ENCODE data around the gene BFSP1. TPM values are rescaled to one million over a fixed set of nuclear protein-coding genes. Genes with fewer than 3 reads are reported as not detected.

BFSP1 gene
- total RNA-seq, 1 experiment from 2014 or later: 4.1 TPM

DNA sequence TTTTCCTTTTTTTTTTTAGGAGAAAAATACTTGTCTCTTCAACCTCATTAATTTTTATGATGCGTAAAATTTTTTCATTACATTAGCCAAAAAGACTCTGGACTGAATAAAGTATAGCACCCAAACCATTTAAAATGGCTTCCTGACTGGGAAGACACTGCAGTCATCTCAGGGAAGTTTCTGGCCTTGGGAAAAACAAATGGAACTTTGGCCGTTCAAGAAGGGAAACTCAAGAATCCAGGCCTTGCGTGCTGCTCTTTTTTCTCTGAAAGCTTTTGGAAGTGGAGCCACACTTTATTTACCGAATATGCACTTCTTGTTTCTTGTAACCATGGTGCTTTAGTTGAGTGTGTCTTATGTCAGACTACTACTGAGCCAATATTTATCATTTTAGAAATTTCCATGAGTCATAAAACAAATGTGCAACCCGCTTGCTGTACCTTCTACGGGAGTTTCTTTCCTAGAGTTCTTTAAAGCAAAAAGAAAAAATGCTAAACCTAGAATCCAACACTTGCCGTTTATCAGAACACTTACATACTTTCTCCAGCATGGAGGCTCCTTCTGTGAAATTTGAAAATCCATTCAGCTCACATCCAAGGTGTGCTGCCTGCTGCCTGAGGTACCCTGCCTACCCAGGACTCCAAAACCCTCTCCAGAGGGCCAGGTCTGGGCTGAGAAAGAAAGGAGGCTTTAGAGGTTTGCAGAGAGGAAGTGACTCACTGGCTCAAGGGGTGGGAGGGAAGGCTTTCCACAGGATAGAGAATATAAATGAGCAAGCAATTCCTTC, 27.2 kb upstream of the BFSP1 start:
- DNase-seq (ENCODE audit: extremely low read depth, low read depth): peak; percentile 71

DNA sequence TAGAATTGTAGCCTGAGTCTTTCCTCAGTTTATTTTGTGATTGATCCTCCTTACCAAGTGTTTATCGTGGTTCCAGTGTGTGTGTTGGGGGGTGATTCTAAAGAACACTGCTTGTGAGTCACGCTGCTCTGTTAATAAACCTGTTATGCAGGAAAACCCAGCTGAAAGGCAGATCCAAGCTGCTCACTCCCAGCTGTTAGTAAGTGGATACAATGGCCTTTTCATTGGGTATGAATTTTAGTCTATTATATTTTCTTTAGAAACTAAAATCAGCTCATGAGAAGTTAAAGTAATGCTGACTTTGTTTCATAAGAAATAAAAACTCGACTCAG, 26.5 kb upstream of the BFSP1 start:
- DNase-seq (ENCODE audit: extremely low read depth, low read depth): no peak

DNA sequence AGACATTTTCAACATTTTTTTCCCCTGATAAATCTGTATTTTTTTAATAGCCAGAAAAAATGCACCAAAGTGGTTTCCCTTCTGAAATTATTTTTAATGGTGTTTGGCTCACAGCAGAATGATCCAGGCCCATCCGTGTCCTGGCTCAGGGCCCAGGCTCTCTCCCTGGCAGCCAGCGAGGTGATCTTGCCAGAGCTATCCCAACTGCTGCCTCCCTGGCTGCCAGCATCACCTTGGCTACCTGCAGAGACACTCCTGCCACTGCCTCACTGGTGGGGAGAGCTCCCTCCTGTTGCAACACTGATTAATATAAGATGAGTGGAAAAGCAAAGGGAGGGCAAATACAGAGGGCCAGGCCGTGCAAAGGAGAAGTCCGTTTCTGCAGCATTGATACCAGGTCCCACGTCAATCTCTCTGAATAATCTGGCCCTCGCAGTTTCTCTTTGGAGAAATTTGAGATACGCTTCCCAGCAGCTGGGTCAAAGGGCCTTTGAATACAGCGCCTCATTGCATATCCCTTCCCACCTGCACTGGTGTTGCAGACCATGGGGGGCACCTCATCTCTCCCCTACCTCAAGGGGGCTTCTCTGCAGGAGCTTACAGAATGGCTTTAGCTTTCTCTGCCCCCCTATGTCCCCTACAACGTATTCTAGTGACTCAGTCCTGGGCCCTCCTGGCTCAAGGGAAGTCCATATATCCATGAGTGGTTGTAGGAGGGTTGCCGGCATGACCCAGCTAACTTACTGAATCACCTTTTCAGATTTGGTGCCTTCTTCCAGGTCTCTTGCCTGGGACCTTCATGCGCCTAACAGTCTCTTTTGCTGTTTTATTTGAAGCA, 25.9 kb upstream of the BFSP1 start:
- DNase-seq (ENCODE audit: extremely low read depth, low read depth): no peak

DNA sequence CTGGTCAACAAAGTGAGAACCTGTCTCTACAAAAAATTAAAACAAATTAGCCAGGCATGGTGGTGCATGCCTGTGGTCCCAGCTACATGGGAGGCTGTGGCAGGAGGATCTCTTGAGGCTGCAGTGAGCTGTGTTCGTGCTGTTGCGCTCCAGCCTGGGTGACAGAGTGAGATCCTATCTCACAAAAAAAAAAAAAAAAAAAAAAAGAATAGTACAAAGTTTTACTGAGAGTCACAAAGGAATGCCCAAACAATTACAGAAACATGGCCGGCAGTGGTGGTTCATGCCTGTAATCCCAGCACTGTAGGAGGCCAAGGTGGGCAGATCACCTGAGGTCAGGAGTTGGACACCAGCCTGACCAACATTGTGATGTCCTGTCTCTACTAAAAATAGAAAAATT, 23.9 kb upstream of the BFSP1 start:
- DNase-seq (ENCODE audit: extremely low read depth, low read depth): no peak

DNA sequence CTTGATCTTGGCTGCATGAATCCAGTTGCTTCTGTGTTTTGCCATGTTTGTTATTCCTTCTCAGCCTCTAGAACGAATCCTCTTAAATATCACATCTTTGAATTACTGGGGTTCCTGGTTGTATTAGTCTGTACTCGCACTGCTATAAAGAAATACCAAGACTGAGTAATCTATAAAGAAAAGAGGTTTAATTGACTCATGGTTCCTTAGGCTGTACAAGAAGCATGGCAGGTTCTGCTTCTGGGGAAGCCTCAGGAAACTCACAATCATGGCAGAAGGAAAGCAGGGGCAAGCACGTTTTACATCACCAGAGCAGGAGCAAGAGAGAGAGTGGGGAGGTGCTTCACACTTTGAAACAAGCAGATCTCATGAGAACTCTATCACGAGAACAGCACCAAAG, 18.0 kb upstream of the BFSP1 start:
- no peak for DNase-seq (ENCODE audit: extremely low read depth, low read depth)

DNA sequence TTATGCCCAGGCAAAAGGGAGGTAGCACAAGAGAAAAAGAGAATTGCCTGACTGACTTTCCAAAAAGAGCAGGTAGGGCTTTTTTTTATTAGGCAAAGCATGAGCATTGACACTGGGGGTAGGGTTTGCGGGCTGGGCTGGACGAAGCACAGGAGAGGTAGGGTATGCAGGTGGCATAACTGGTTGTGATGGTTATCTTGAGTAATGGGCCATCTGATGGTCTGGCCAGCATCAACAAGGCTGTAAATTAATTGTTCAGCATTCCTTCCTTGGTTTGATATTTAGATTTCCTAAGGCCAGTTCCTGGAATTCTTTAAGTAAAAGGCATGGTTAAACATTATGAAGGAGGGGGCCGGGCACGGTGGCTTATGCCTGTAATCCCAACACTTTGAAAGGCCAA, 13.9 kb upstream of the BFSP1 start:
- no peak for DNase-seq (ENCODE audit: extremely low read depth, low read depth)

DNA sequence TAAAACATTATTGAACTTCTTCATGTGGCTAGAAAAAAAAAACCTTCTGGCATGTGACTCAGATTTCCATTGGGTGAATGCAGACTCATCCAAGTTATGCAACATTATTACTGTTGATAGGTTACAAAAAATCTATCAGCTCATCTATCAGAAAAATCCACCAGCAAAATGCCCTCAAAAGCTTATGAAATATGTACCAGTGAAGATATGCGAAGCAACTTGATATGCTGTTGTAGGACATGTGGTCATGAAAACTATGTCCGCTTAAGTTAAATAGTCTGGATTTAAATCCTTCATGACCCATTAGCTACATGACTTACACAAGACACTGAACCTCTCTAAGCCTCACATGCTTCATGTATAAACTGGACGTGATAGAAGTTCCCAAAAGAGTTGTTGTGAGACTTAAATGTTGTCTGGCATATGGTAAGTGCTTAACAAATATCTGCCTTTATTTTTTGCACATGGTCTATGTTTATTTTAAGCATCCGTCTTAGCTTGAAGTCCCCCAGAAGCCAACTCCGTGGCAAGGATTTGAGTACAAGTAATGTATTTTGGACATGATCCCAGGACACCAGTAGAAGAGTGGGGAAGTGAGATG, 12.5 kb upstream of the BFSP1 start:
- DNase-seq (ENCODE audit: extremely low read depth, low read depth): no peak

DNA sequence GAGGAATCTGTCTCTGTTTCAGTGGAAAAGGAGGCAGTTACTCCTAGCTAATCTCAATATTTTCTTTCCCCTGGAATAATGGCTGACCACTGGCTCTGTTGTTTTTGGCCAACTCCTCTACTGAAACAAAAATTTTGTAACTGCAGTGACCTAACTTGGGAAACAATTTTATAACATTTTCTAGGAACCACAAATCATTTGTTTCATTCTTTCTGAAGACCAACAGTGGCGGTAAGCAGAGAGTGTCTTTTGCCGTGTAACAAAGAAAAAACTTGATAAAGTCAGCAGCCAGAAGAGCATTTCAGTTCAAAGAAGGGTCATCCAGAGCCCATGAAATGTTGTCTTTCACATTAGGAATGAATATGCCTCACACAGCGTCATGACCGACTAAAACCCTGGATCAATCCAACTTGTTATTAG, 11.8 kb upstream of the BFSP1 start:
- no peak for DNase-seq (ENCODE audit: extremely low read depth, low read depth)

DNA sequence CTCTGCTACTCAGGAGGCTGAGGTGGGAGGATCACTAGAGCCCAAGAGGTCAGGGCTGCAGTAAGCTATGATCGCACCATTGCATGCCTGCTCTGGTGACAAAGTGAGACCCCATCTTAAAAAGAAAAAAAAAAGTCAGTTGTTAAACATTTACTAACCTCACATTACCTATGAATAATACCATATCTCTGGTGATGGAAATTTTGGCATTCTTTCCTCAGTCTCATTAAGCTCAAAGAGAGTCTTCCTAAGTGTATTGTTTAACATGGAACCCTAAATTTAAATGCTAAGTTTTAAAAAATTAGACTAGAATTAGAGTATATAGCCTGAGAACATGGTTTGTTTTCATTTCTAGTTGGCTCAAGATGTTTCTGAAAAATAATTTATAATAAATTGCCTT, 11.3 kb upstream of the BFSP1 start:
- no peak for DNase-seq (ENCODE audit: extremely low read depth, low read depth)

DNA sequence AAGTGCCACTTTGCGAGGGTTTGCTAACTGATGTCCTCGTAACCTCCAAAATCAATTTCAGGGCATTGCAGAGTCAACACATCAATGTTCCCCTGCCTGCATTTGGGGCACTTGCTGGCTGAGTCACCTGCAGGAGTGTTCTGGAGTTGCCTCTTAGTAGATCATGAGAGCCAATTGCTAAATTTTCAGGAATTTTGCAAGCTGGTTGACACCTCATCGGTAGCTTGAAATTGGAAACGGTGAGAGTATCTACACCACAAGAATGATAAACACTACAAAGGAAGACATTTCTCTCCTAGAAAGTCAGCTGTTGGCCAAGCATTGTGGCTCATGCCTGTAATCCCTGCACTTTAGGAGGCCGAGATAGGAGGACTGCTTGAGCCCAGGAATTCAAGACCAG, 10.8 kb upstream of the BFSP1 start:
- no peak for DNase-seq (ENCODE audit: extremely low read depth, low read depth)

DNA sequence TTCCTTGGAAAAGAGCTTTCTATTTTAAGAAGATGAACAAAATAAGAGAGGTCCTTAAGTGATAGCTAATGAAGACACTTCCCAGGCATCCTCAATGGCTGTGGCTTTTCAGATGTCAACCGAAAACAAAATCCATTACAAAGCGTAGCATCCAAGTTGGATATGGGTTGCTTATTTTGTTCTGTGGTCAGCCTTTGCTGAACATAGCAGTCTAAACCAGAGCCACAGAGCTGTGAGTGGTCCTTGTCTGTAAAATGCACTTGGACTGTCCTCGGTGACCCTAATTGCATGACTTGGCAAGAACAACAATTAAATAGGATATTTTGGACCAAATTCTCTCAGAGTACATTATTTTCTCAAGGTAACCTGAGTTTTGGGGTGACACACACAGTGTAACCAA, 10.4 kb upstream of the BFSP1 start:
- DNase-seq (ENCODE audit: extremely low read depth, low read depth): no peak

DNA sequence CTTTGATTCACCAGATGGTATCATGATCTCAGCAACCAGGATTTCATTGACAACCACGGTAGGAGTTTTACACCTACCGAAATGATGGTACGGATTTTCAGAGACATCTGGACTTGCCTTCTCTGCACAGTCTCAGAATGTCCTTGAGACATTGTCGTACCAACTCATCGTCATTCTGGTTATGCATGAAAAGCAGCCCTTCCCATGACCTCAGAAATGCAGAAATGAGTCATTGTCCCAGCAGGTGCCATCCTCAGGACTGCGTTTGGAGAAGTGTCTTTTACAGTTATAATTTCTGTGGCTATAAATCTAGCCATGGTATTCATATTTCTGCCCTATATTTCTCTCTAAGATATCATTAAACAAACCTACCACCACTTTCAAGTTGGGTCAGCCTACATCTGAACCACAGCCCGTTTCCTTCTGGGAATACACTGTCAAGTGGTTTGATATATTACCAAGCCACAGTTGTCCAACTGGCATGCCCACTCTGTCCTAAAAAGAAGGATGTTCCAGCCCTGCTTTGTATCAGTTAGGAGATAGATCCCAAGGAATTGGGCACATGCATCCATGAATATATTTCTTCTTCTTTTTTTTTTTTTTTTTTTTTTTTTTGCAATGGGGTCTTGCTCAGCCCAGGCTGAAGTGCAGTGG, 7.5 kb upstream of the BFSP1 start:
- DNase-seq (ENCODE audit: extremely low read depth, low read depth): no peak

DNA sequence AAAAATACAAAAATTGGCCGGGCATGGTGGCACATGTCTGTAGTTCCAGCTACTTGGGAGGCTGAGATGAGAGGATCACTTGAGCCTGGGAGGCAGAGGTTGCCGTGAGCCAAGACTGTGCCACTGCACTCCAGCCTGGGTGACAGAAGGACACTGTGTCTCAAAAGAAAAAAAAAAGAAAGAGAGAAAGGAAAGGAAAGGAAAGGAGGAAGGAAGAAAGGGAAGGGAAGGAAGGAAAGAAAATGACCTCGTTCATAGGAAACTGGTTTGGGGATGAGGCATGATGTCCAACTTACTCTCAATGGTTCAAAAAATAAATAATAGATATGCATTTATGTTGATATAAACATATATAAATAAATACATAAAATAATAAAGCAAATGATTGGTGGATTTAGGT, 6.8 kb upstream of the BFSP1 start:
- DNase-seq (ENCODE audit: extremely low read depth, low read depth): no peak

DNA sequence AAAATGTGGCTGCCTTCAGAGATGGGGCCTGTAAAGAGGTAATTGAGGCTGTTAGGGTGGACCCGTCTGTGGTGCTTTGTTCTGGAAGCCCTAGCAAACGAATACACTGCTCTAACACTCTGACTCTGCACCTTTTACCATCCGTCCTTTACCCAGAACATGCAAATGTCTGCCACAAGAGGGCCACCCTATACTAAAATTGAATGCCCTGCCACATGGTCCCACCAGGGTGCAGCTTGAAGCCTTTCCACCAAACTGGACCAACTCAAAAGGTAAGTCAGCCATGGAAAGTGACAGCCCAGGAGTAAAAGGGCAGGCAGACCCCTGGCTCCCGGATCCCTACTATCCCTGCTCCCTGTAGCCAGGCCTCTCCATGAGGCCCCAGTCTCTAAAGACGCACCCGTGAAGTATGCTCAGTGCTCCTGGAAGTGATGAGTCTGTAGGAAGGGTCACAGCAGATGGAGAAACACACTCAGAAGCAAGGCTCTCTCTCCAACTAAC, 5.8 kb upstream of the BFSP1 start:
- peak; percentile 85 for DNase-seq (ENCODE audit: extremely low read depth, low read depth)

DNA sequence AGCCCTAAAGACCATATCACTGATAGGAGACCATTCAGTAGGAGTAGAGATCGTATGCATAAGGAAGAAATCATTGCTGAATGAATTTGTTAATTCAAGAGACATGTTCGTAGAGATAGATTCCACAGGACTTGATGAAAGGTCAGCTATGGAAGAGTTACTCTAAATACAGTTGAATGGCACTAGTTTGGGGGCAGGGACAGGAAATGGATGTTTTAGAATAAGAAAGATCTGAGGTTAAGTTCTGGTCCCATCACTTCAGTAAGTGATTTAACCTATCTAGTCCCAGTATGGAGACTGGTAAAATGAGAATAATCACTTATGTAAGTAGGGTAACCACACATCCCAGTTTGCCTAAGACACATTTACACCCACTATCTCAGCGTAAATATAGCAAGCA, 2.9 kb upstream of the BFSP1 start:
- no peak for DNase-seq (ENCODE audit: extremely low read depth, low read depth)

DNA sequence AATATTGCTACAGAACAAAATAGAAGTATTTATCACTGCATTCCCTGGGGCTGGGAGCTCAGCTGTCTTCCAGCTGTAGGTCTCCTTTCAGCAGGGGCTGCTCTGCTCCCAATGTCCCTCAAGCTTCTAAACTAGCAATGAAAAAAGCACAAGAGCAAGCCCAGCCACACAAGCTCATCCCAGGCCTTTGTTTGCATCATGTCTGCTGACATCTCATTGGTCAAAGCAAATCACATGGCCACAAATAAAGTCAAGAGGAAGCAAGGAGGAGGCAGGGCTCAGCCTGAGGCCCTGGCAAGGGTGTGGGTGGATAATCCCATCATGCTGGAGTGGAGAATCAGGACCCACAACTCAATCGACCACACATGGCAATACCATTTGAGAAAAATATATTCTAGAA, 2.2 kb upstream of the BFSP1 start:
- DNase-seq (ENCODE audit: extremely low read depth, low read depth): peak; percentile 47

DNA sequence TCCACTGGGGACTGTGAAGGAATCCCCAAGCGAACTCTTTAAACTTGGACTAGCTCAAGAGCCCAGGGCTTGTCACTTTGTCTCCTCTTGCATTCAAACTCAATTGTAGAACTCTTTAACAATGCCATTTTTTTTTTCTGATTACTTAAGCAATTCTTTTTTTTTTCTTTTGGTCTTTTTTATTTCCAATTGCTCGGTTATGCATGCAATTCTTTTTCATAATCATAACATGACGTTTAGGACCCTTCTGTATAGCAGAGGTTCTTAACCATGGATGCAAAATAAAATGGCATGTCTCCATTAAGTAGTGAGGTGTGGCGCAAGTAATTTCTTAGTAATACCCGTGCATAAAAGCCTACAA, 466 bp upstream of the BFSP1 start:
- no peak for DNase-seq (ENCODE audit: extremely low read depth, low read depth)

DNA sequence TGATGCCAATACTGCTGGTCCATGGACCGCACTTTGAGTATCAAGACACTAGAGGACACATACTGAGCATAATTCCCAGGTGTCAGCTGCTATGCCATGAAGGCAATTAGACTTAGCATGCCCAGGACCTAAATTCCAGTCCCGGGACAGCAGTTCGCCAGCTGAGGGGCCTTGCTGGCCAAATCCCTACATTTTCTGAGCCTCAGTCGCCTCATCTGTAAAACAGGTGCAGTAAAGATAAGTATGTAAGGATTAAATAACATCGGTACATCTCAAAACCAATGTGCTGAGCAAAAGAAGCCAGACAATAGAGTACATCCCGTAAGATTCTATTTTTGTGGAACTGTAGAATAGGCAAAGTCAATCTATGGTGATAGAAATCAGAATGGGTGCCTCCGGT, 1.0 kb downstream of the BFSP1 start:
- DNase-seq (ENCODE audit: extremely low read depth, low read depth): no peak

DNA sequence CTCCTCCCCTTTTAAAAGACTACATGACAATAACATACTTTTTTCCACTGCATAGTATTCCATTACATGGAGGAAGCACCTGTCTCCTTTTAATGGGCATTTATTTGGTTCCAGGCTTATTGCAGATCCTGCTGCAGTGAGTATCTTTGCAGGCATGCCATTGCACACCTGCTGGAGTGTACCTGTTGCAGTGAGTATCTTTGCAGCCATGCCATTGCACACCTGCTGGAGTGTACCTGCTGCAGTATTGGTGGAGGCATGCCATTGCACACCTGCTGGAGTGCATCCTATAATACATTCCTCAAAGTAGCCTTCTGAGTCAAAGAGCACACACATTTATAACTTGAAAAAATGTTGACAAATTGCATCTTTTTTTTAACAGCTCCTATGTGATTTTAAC, 1.6 kb downstream of the BFSP1 start:
- no peak for DNase-seq (ENCODE audit: extremely low read depth, low read depth)

DNA sequence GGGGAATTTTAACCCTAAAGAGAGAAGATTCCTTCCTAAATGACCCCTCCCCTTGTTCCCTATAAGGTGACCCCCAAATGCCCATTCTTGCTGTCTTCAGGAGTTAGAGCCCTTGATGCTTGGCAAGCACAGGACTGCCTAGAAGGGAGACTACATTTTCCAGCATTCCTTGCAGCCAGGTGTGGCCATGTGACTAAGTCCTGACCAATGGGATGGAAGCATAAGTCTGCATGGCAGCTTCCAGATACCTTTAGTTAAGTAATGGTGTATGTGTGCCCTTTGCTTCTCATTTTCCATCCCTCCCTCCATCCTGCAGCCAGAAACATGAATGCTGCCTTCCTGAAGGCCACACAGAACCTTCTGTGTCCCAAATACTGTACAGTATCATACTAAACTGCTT, 5.5 kb downstream of the BFSP1 start:
- DNase-seq (ENCODE audit: extremely low read depth, low read depth): no peak

DNA sequence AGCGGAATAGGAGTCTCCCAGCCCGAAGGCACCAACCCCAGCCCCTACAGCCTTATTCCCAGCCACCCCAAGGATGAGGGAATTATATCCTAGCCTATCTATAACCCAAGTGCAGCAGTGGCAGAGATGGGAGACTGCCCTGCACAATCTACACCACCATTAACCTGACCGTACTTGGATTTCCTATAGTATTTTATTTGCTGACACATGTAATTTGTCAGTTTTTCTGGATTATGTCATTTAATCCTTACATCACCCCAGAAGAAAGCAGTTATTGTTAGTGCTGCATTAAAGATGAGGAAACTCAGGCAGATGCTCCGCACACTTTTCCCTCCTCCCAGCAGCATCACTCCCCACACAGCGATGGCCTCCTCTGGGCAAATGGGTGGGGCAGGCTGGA, 6.0 kb downstream of the BFSP1 start:
- no peak for DNase-seq (ENCODE audit: extremely low read depth, low read depth)
